Esophagus squamous epithelium (tissue), 5 donors: Measurements from ENCODE around the gene ESYT1. TPM values are rescaled to one million over a fixed set of nuclear protein-coding genes. Genes with fewer than 3 reads are reported as not detected.

Experiments used
- DNase-seq: peaks from one replicate; lab custom pipeline; 2025; lab: John Stamatoyannopoulos, UW
- H3K27ac ChIP-seq, 4 donors: fragments of 200-600 bp; sonication (generic); one replicate each; pipeline ENCODE4 v1.5.1; 2016 to 2019; ENCODE audit warnings: mild to moderate bottlenecking in 1 of 4
- H3K27me3 ChIP-seq, 4 donors: fragments of 200-600 bp; sonication (generic); 1 replicate in 3 of 4; 2 replicates in 1 of 4; pipeline versions ENCODE4 v1.5.1 to v1.6.0; 2017 to 2021; ENCODE audit warnings: antibody characterized with exemption in 1 of 4
- H3K36me3 ChIP-seq, 3 donors: fragments of 200-600 bp; sonication (generic); one replicate each; pipeline ENCODE4 v1.5.1; 2016 to 2019
- H3K4me1 ChIP-seq, 3 donors: fragments of 200-600 bp; sonication (generic); one replicate each; pipeline ENCODE4 v1.5.1; 2017 to 2019
- H3K4me3 ChIP-seq, 4 donors: fragments of 200-600 bp; sonication (generic); 1 replicate in 3 of 4; 2 replicates in 1 of 4; pipeline ENCODE4 v1.5.1; 2016 to 2019; ENCODE audit warnings: mild to moderate bottlenecking in 2 of 4, moderate library complexity in 1 of 4
- H3K9me3 ChIP-seq, 3 donors: fragments of 200-600 bp; sonication (generic); one replicate each; pipeline ENCODE4 v1.5.1; 2016 to 2019
- CTCF ChIP-seq, 6 experiments: fragments of 450-650 bp in 4 of 6; fragments of 200-600 bp in 2 of 6; sonication (generic) in 2 of 6; IDR thresholded peaks; one replicate each; pipeline ENCODE4 v1.5.1; 2016 to 2019; ENCODE audit warnings: antibody characterized with exemption in 6 of 6, mild to moderate bottlenecking in 4 of 6, moderate library complexity in 4 of 6
- POLR2A ChIP-seq, 4 donors: fragments of 450-650 bp; IDR thresholded peaks; one replicate each; pipeline ENCODE4 v1.6.1; 2017; ENCODE audit warnings: antibody characterized with exemption in 4 of 4, mild to moderate bottlenecking in 4 of 4, moderate library complexity in 3 of 4
- WGBS, 2 donors: methylation state at CpG; one replicate each; pipeline ENCODE4 v1.1.5; 2018; 5-methylcytosine and 5-hydroxymethylcytosine counted together
- intact Hi-C: fragments of 100-400 bp; cut with DNase I; formaldehyde crosslinking; loops from one replicate; pipeline ENCODE4 v1.15.0; 2022
- total RNA-seq, 4 donors: library from RNA; depleted of rRNA; stranded (reverse); fragments of >200 nt; gene quantifications; one replicate each; pipeline ENCODE4 v1.1.0, GENCODE V29; 2016
- donor health status: DM: yes; HTN: yes; CAD: no.

ESYT1 gene
- total RNA-seq: 10 to 100 TPM; 42.6 to 70.8 (median 62.5) TPM

DNA sequence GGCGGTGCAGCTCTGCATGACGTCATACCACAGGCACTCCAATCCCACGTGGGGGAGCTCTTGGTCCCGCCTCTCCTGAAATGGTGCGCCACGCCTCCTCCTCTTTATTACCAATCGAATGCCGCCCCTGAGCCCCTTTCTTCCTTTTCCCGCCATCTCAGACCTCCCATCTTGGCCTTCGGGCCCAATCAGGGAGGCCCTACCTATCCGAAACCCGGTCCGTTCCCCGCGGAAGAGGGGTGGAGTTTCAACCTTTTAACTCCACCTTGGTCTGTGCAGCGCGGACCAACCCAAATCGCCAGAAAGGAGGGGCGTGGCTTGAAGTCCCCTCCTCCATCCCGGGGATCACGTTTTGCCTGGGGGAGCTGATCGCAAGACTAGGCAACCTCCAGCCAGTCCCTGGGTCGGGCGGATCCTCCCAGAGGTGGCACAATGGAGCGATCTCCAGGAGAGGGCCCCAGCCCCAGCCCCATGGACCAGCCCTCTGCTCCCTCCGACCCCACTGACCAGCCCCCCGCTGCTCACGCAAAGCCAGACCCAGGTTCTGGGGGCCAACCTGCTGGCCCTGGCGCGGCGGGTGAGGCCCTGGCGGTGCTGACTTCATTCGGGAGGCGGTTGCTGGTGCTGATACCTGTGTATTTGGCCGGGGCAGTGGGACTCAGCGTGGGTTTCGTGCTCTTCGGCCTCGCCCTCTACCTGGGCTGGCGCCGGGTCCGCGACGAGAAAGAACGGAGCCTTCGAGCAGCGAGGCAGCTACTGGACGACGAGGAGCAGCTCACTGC is at the start of gene ESYT1:
ESYT1 (plus strand) TSS at position 380 of the 782 bp plus-strand sequence; CDS start at position 433, 53 bp downstream.
- WGBS, 2 donors: 0% methylated on average over 11 to 17 of the region's 49 CpGs
- intact Hi-C loops: loop anchor here (5.0 kb wide), 1 partner anchor 59 kb away; the partner anchor contains the start of gene SMARCC2
- Histone ChIP-seq H3K27ac (peak within 1 kb of the TSS; percentile 85 to 98 (median 96)), H3K9me3 (no peaks in the 10 kb centered on the region), H3K36me3 (peaks cover 13 to 31% (median 14%) of the 10 kb centered on the region in 3 donors), H3K27me3 (no peaks in the 10 kb centered on the region), H3K4me1 (peaks cover 23 to 60% (median 30%) of the 10 kb centered on the region in 3 donors), H3K4me3 (peak within 1 kb of the TSS; percentile 51 to 97 (median 83))
- TF ChIP-seq CTCF (IDR thresholded peaks at IDR 0.05): peak in 3 of 6 experiments; percentile 10 to 14 (median 10)
- peak in 3 of 4 donors; percentile 91 to 97 (median 95) for TF ChIP-seq POLR2A (IDR thresholded peaks at IDR 0.05)
- DNase-seq: peak; percentile 98

DNA sequence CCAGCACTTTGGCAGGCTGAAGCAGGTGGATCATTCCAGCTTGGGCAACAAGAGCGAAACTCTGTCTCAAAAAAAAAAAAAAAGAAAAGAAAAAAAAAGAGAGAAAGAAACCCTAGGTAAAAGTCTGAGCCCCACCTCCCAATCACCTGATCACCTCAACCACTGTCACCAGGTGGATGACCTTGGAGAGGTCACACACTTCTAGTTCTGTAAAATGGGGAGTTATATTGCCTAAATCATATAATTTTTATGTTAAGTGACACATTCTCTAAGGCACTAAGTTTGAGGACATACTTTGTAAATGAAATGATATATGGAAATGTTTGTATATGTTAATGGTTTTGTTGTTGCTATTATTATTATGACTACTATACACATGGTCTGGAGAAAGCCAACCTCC is 49.6 kb upstream of the ESYT1 start:
- H3K4me1 ChIP-seq: peaks cover 4 to 53% (median 6%) of the 10 kb centered on the region in 3 donors
- H3K27ac ChIP-seq: peak overlapping the region; percentile 90 to 99 (median 94)
- peaks cover 0 to 12% (median 0%) of the 10 kb centered on the region in 4 donors for H3K27me3 ChIP-seq
- H3K9me3 ChIP-seq: no peaks in the 10 kb centered on the region
- intact Hi-C loops: no loop called here
- H3K36me3 ChIP-seq: peaks cover 0 to 15% (median 0%) of the 10 kb centered on the region in 3 donors
- peak overlapping the region in 2 of 4 donors; percentile 67 to 81 for H3K4me3 ChIP-seq
- WGBS, 2 donors: 80 to 100% methylated on average over 1 of the region's 1 CpG
- TF ChIP-seq POLR2A (IDR thresholded peaks at IDR 0.05) (no peak), CTCF (IDR thresholded peaks at IDR 0.05) (no peak)
- DNase-seq: no peak

GRCh38 chr12:56078931-56079722 is 48.9 kb upstream of the ESYT1 start:
- intact Hi-C loops: no loop called here
- Histone ChIP-seq H3K4me3 (peak overlapping the region; percentile 67 to 82 (median 78)), H3K27ac (peak overlapping the region; percentile 90 to 99 (median 94)), H3K27me3 (peaks cover 0 to 12% (median 0%) of the 10 kb centered on the region in 4 donors), H3K36me3 (peaks cover 0 to 22% (median 0%) of the 10 kb centered on the region in 3 donors), H3K9me3 (no peaks in the 10 kb centered on the region), H3K4me1 (peaks cover 4 to 60% (median 6%) of the 10 kb centered on the region in 3 donors)
- 1 to 7% methylated on average over 27 to 39 of the region's 50 CpGs for WGBS, 2 donors
- DNase-seq: no peak
- TF ChIP-seq POLR2A (IDR thresholded peaks at IDR 0.05): peak in 1 of 4 donors; percentile 14
- TF ChIP-seq CTCF (IDR thresholded peaks at IDR 0.05): peak; percentile 18 to 94 (median 82)

GRCh38 chr12:56079723-56080555 is 48.1 kb upstream of the ESYT1 start, which contains the start of gene ERBB3:
Gene ERBB3 (plus strand): TSS chr12:56080165. CDS start chr12:56080301, 136 bp downstream.
- WGBS, 2 donors: 1% methylated on average over 15 to 29 of the region's 59 CpGs
- Histone ChIP-seq H3K36me3 (peaks cover 0 to 30% (median 0%) of the 10 kb centered on the region in 3 donors), H3K4me1 (peaks cover 4 to 63% (median 6%) of the 10 kb centered on the region in 3 donors), H3K27ac (peak within 1 kb of the TSS; percentile 90 to 99 (median 94)), H3K4me3 (peak within 1 kb of the TSS; percentile 67 to 82 (median 78)), H3K27me3 (peaks cover 0 to 12% (median 0%) of the 10 kb centered on the region in 4 donors), H3K9me3 (no peaks in the 10 kb centered on the region)
- DNase-seq: no peak
- intact Hi-C loops: no loop called here
- TF ChIP-seq POLR2A (IDR thresholded peaks at IDR 0.05): peak in 2 of 4 donors; percentile 36 to 63
- peak in 3 of 6 experiments; percentile 18 to 48 (median 32) for TF ChIP-seq CTCF (IDR thresholded peaks at IDR 0.05)
